ENCODE measurements around the gene GREB1L.

The GREB1L gene

GRCh38 chr18:21315741-21316197 is 73.7 kb downstream of the GREB1L start:
- Histone ChIP-seq H2AFZ (ENCODE audit: insufficient read depth, low read length, poor library complexity) (no peak overlapping the region), H2BK120ac (ENCODE audit: insufficient read depth, low read length, poor library complexity) (no peak overlapping the region), H3K79me1 (ENCODE audit: low read length) (peaks cover 16% of the 10 kb centered on the region), H3K36me3 (ENCODE audit: control insufficient read depth in 1 of 2, insufficient read depth in 2 of 2, low read length in 2 of 2) (peaks cover 2 to 3% of the 10 kb centered on the region in 2 experiments), H3K18ac (ENCODE audit: low read length) (no peak overlapping the region), H3K27me3 (ENCODE audit: insufficient read depth, low read length) (no peaks in the 10 kb centered on the region), H3K27ac (ENCODE audit: low read depth, low read length) (peak overlapping the region; percentile 94), H4K8ac (ENCODE audit: low read depth, low read length) (peak overlapping the region; percentile 33), H3K4me3 (ENCODE audit: low read depth, low read length) (no peak overlapping the region), H4K91ac (ENCODE audit: low read depth, low read length) (no peak overlapping the region), H3K9me3 (ENCODE audit: insufficient read depth, low read depth, low read length) (no peaks in the 10 kb centered on the region), H3K14ac (ENCODE audit: low read length) (no peak overlapping the region), H2BK12ac (ENCODE audit: low read length) (peak overlapping the region; percentile 19), H3K4me1 (ENCODE audit: control insufficient read depth in 1 of 2, insufficient read depth in 2 of 2, low read length in 2 of 2) (peaks cover 11 to 17% of the 10 kb centered on the region in 2 experiments), H2AK5ac (ENCODE audit: low read length) (no peak overlapping the region), H3K4me2 (ENCODE audit: low read length) (peak overlapping the region; percentile 28), H4K12ac (ENCODE audit: low read depth, low read length) (no peak overlapping the region), H3K23ac (ENCODE audit: low read length) (no peak overlapping the region), H3K79me2 (ENCODE audit: control insufficient read depth, insufficient read depth, low read length, poor library complexity) (peaks cover 2% of the 10 kb centered on the region), H3K4ac (ENCODE audit: low read depth, low read length) (no peak overlapping the region), H2BK5ac (ENCODE audit: low read depth, low read length, poor library complexity) (peak overlapping the region; percentile 45), H3K9ac (ENCODE audit: low read length) (no peak overlapping the region)
- no CpG with 5 or more reads among the region's 9 CpGs for WGBS (ENCODE audit: extremely low coverage, insufficient coverage, insufficient read length)
- DNase-seq, result peak; percentile 99 to 100

- H3K79me2 ChIP-seq (ENCODE audit: control insufficient read depth, insufficient read depth, low read length, poor library complexity), result peaks cover 2% of the 10 kb centered on the region
- H2BK12ac ChIP-seq (ENCODE audit: low read length), result no peak overlapping the region
- no peak overlapping the region for H4K12ac ChIP-seq (ENCODE audit: low read depth, low read length)
- H2BK5ac ChIP-seq (ENCODE audit: low read depth, low read length, poor library complexity), result peak overlapping the region; percentile 54
- no peaks in the 10 kb centered on the region for H3K27me3 ChIP-seq (ENCODE audit: insufficient read depth, low read length)
- H2AK5ac ChIP-seq (ENCODE audit: low read length), result no peak overlapping the region
- no peak overlapping the region for H3K9ac ChIP-seq (ENCODE audit: low read length)
- no peak overlapping the region for H3K4me3 ChIP-seq (ENCODE audit: low read depth, low read length)
- H3K14ac ChIP-seq (ENCODE audit: low read length), result no peak overlapping the region
- peaks cover 11 to 17% of the 10 kb centered on the region in 2 experiments for H3K4me1 ChIP-seq (ENCODE audit: control insufficient read depth in 1 of 2, insufficient read depth in 2 of 2, low read length in 2 of 2)
- no peak overlapping the region for H3K18ac ChIP-seq (ENCODE audit: low read length)
- no peak overlapping the region for H3K4ac ChIP-seq (ENCODE audit: low read depth, low read length)
- H2BK120ac ChIP-seq (ENCODE audit: insufficient read depth, low read length, poor library complexity), result no peak overlapping the region
- H3K79me1 ChIP-seq (ENCODE audit: low read length), result peaks cover 16% of the 10 kb centered on the region
- H3K9me3 ChIP-seq (ENCODE audit: insufficient read depth, low read depth, low read length), result no peaks in the 10 kb centered on the region
- no peak overlapping the region for H4K91ac ChIP-seq (ENCODE audit: low read depth, low read length)
- no peak overlapping the region for H3K4me2 ChIP-seq (ENCODE audit: low read length)
- H3K23ac ChIP-seq (ENCODE audit: low read length), result no peak overlapping the region
- no peak overlapping the region for H4K8ac ChIP-seq (ENCODE audit: low read depth, low read length)
- WGBS (ENCODE audit: extremely low coverage, insufficient coverage, insufficient read length), result no CpG with 5 or more reads among the region's 1 CpG
- DNase-seq, result peak; percentile 24 to 66
- H3K36me3 ChIP-seq (ENCODE audit: control insufficient read depth in 1 of 2, insufficient read depth in 2 of 2, low read length in 2 of 2), result peaks cover 2 to 3% of the 10 kb centered on the region in 2 experiments
- peak overlapping the region; percentile 94 for H3K27ac ChIP-seq (ENCODE audit: low read depth, low read length)
- H2AFZ ChIP-seq (ENCODE audit: insufficient read depth, low read length, poor library complexity), result no peak overlapping the region
Measured at GRCh38 chr18:21316296-21316695, 74.3 kb downstream of the GREB1L start.

- H3K23ac ChIP-seq (ENCODE audit: low read length), result no peak overlapping the region
- H3K27ac ChIP-seq (ENCODE audit: low read depth, low read length), result no peak overlapping the region
- H3K9me3 ChIP-seq (ENCODE audit: insufficient read depth, low read depth, low read length), result no peaks in the 10 kb centered on the region
- H2AFZ ChIP-seq (ENCODE audit: insufficient read depth, low read length, poor library complexity), result no peak overlapping the region
- no peak overlapping the region for H3K4me3 ChIP-seq (ENCODE audit: low read depth, low read length)
- no peak overlapping the region for H2BK12ac ChIP-seq (ENCODE audit: low read length)
- H2AK5ac ChIP-seq (ENCODE audit: low read length), result no peak overlapping the region
- no peaks in the 10 kb centered on the region for H3K27me3 ChIP-seq (ENCODE audit: insufficient read depth, low read length)
- WGBS (ENCODE audit: extremely low coverage, insufficient coverage, insufficient read length), result no CpG with 5 or more reads among the region's 3 CpGs
- H3K79me2 ChIP-seq (ENCODE audit: control insufficient read depth, insufficient read depth, low read length, poor library complexity), result peaks cover 2% of the 10 kb centered on the region
- H2BK120ac ChIP-seq (ENCODE audit: insufficient read depth, low read length, poor library complexity), result no peak overlapping the region
- peak in 1 of 2 donors; percentile 55 for DNase-seq
- no peak overlapping the region for H4K8ac ChIP-seq (ENCODE audit: low read depth, low read length)
- H4K12ac ChIP-seq (ENCODE audit: low read depth, low read length), result no peak overlapping the region
- H3K36me3 ChIP-seq (ENCODE audit: control insufficient read depth in 1 of 2, insufficient read depth in 2 of 2, low read length in 2 of 2), result peaks cover 2 to 3% of the 10 kb centered on the region in 2 experiments
- H2BK5ac ChIP-seq (ENCODE audit: low read depth, low read length, poor library complexity), result no peak overlapping the region
- H3K4me2 ChIP-seq (ENCODE audit: low read length), result no peak overlapping the region
- peaks cover 7 to 10% of the 10 kb centered on the region in 2 experiments for H3K4me1 ChIP-seq (ENCODE audit: control insufficient read depth in 1 of 2, insufficient read depth in 2 of 2, low read length in 2 of 2)
- no peak overlapping the region for H4K91ac ChIP-seq (ENCODE audit: low read depth, low read length)
- no peak overlapping the region for H3K9ac ChIP-seq (ENCODE audit: low read length)
- no peak overlapping the region for H3K18ac ChIP-seq (ENCODE audit: low read length)
- H3K4ac ChIP-seq (ENCODE audit: low read depth, low read length), result no peak overlapping the region
- no peak overlapping the region for H3K14ac ChIP-seq (ENCODE audit: low read length)
- peaks cover 6% of the 10 kb centered on the region for H3K79me1 ChIP-seq (ENCODE audit: low read length)
Measured at GRCh38 chr18:21321711-21322110, 79.7 kb downstream of the GREB1L start.

- H2BK12ac ChIP-seq (ENCODE audit: low read length), result no peak overlapping the region
- WGBS (ENCODE audit: extremely low coverage, insufficient coverage, insufficient read length), result no CpG with 5 or more reads among the region's 3 CpGs
- H2AFZ ChIP-seq (ENCODE audit: insufficient read depth, low read length, poor library complexity), result no peak overlapping the region
- peaks cover 5 to 9% of the 10 kb centered on the region in 2 experiments for H3K4me1 ChIP-seq (ENCODE audit: control insufficient read depth in 1 of 2, insufficient read depth in 2 of 2, low read length in 2 of 2)
- H4K12ac ChIP-seq (ENCODE audit: low read depth, low read length), result no peak overlapping the region
- no peaks in the 10 kb centered on the region for H3K9me3 ChIP-seq (ENCODE audit: insufficient read depth, low read depth, low read length)
- H3K14ac ChIP-seq (ENCODE audit: low read length), result no peak overlapping the region
- H2AK5ac ChIP-seq (ENCODE audit: low read length), result no peak overlapping the region
- no peak overlapping the region for H3K4me3 ChIP-seq (ENCODE audit: low read depth, low read length)
- H3K4me2 ChIP-seq (ENCODE audit: low read length), result no peak overlapping the region
- no peak overlapping the region for H2BK120ac ChIP-seq (ENCODE audit: insufficient read depth, low read length, poor library complexity)
- peaks cover 3% of the 10 kb centered on the region for H3K79me1 ChIP-seq (ENCODE audit: low read length)
- no peak overlapping the region for H2BK5ac ChIP-seq (ENCODE audit: low read depth, low read length, poor library complexity)
- no peak overlapping the region for H3K23ac ChIP-seq (ENCODE audit: low read length)
- no peak overlapping the region for H3K27ac ChIP-seq (ENCODE audit: low read depth, low read length)
- H3K18ac ChIP-seq (ENCODE audit: low read length), result no peak overlapping the region
- H3K4ac ChIP-seq (ENCODE audit: low read depth, low read length), result no peak overlapping the region
- no peaks in the 10 kb centered on the region for H3K79me2 ChIP-seq (ENCODE audit: control insufficient read depth, insufficient read depth, low read length, poor library complexity)
- H3K27me3 ChIP-seq (ENCODE audit: insufficient read depth, low read length), result no peaks in the 10 kb centered on the region
- H3K36me3 ChIP-seq (ENCODE audit: control insufficient read depth in 1 of 2, insufficient read depth in 2 of 2, low read length in 2 of 2), result no peaks in the 10 kb centered on the region
- DNase-seq, result no peak
- H4K8ac ChIP-seq (ENCODE audit: low read depth, low read length), result no peak overlapping the region
- no peak overlapping the region for H4K91ac ChIP-seq (ENCODE audit: low read depth, low read length)
- H3K9ac ChIP-seq (ENCODE audit: low read length), result no peak overlapping the region
Measured at GRCh38 chr18:21327101-21327500, 85.1 kb downstream of the GREB1L start.

Data from trophoblast cell (in vitro differentiated cells and primary cell).